Stimulated activated naive CD8-positive, alpha-beta T cell treated with anti-CD3 and anti-CD28 coated beads, Interleukin-15, amount 100 ng/mL, for 72 hours (primary cell): Measurements from ENCODE around the gene LDLRAD4.
"Not testable (repeated sequence)": the region's sequence is repeated elsewhere in the genome, so short reads cannot be mapped to it uniquely, and the experiment has no call there.

Experiments
- ATAC-seq: fragments of 150-1000 bp; cut with Tn5 transposase; 2 replicates; pipeline ENCODE4 v1.10.0; 2021; ENCODE audit warnings: mild to moderate bottlenecking, moderate library complexity
- DNase-seq, 2 donors: peaks; one replicate each; pipeline ENCODE4 v3.0.0; 2021 to 2022
- H3K27ac Mint-ChIP-seq, 2 donors: one replicate each; pipeline ENCODE4 v1.8.0; 2022; ENCODE audit warnings: mild to moderate bottlenecking in 2 of 2, mixed read lengths in 2 of 2, moderate library complexity in 2 of 2
- H3K27me3 Mint-ChIP-seq: one replicate; pipeline ENCODE4 v1.8.0; 2022; ENCODE audit warnings: mixed read lengths
- H3K4me1 Mint-ChIP-seq: one replicate; pipeline ENCODE4 v1.8.0; 2022; ENCODE audit warnings: mild to moderate bottlenecking, mixed read lengths
- H3K4me3 Mint-ChIP-seq, 2 donors: one replicate each; pipeline ENCODE4 v1.8.0; 2022; ENCODE audit warnings: mild to moderate bottlenecking in 2 of 2, mixed read lengths in 2 of 2, moderate library complexity in 1 of 2
- H3K9me3 Mint-ChIP-seq, 2 donors: one replicate each; pipeline ENCODE4 v1.8.0; 2022; ENCODE audit warnings: mixed read lengths in 2 of 2

LDLRAD4 gene

GRCh38 chr18:13319629-13320028 is 101.1 kb downstream of the LDLRAD4 start:
- Mint-ChIP-seq H3K4me1 (peaks cover 34% of the 10 kb centered on the region), H3K4me3 (no peak overlapping the region), H3K27me3 (no peaks in the 10 kb centered on the region), H3K9me3 (peaks cover 20 to 24% of the 10 kb centered on the region in 2 donors), H3K27ac (no peak overlapping the region)
- ATAC-seq (no peak), DNase-seq (no peak)

- Mint-ChIP-seq H3K4me3 (no peak overlapping the region), H3K27ac (no peak overlapping the region), H3K27me3 (no peaks in the 10 kb centered on the region), H3K9me3 (peaks cover 17 to 19% of the 10 kb centered on the region in 2 donors), H3K4me1 (peaks cover 35% of the 10 kb centered on the region)
- ATAC-seq (no peak), DNase-seq (no peak)
These were observed 101.5 kb downstream of the LDLRAD4 start for GRCh38 chr18:13320096-13320495.

- Mint-ChIP-seq H3K27ac (no peak overlapping the region), H3K27me3 (no peaks in the 10 kb centered on the region), H3K4me1 (peaks cover 40% of the 10 kb centered on the region), H3K9me3 (peaks cover 9 to 10% of the 10 kb centered on the region in 2 donors), H3K4me3 (no peak overlapping the region)
- DNase-seq: no peak
- ATAC-seq: no peak
These were observed 102.4 kb downstream of the LDLRAD4 start for GRCh38 chr18:13320891-13321425.

GRCh38 chr18:13321923-13322322 is 103.4 kb downstream of the LDLRAD4 start:
- Mint-ChIP-seq H3K4me1 (peaks cover 40% of the 10 kb centered on the region), H3K27ac (no peak overlapping the region), H3K9me3 (peaks cover 0 to under 1% of the 10 kb centered on the region in 2 donors), H3K4me3 (no peak overlapping the region), H3K27me3 (no peaks in the 10 kb centered on the region)
- DNase-seq (no peak), ATAC-seq (no peak)

GRCh38 chr18:13323186-13323585 is 104.6 kb downstream of the LDLRAD4 start:
- Mint-ChIP-seq H3K27me3 (no peaks in the 10 kb centered on the region), H3K4me3 (no peak overlapping the region), H3K4me1 (peaks cover 34% of the 10 kb centered on the region), H3K9me3 (peaks cover 0 to 3% of the 10 kb centered on the region in 2 donors), H3K27ac (no peak overlapping the region)
- ATAC-seq (no peak), DNase-seq (no peak)

- H3K4me3 Mint-ChIP-seq: no peak overlapping the region
- ATAC-seq (no peak), DNase-seq (no peak)
- peak overlapping the region in 1 of 2 donors; percentile 29 for H3K27ac Mint-ChIP-seq
- peaks cover 0 to 5% of the 10 kb centered on the region in 2 donors for H3K9me3 Mint-ChIP-seq
- H3K4me1 Mint-ChIP-seq: peaks cover 19% of the 10 kb centered on the region
- H3K27me3 Mint-ChIP-seq: no peaks in the 10 kb centered on the region
These were observed 106.3 kb downstream of the LDLRAD4 start for GRCh38 chr18:13324880-13325279.

- H3K4me1 Mint-ChIP-seq: peaks cover 31% of the 10 kb centered on the region
- DNase-seq (no peak), ATAC-seq (no peak)
- peaks cover 0 to 5% of the 10 kb centered on the region in 2 donors for H3K9me3 Mint-ChIP-seq
- no peaks in the 10 kb centered on the region for H3K27me3 Mint-ChIP-seq
- H3K27ac Mint-ChIP-seq: no peak overlapping the region
- H3K4me3 Mint-ChIP-seq: no peak overlapping the region
These were observed 109.7 kb downstream of the LDLRAD4 start for GRCh38 chr18:13328213-13328612.

GRCh38 chr18:13330996-13331395 is 112.4 kb downstream of the LDLRAD4 start:
- H3K4me3 Mint-ChIP-seq: no peak overlapping the region
- no peak for ATAC-seq
- peaks cover 4 to 5% of the 10 kb centered on the region in 2 donors for H3K9me3 Mint-ChIP-seq
- H3K27ac Mint-ChIP-seq: no peak overlapping the region
- no peak for DNase-seq
- H3K27me3 Mint-ChIP-seq: no peaks in the 10 kb centered on the region
- peaks cover 23% of the 10 kb centered on the region for H3K4me1 Mint-ChIP-seq

- no peak overlapping the region for H3K27ac Mint-ChIP-seq
- H3K4me1 Mint-ChIP-seq: peaks cover 30% of the 10 kb centered on the region
- peaks cover 4 to 5% of the 10 kb centered on the region in 2 donors for H3K9me3 Mint-ChIP-seq
- no peak overlapping the region for H3K4me3 Mint-ChIP-seq
- ATAC-seq (no peak), DNase-seq (no peak)
- H3K27me3 Mint-ChIP-seq: no peaks in the 10 kb centered on the region
These were observed 113.3 kb downstream of the LDLRAD4 start for GRCh38 chr18:13331846-13332245.

- no peak for DNase-seq
- H3K27ac Mint-ChIP-seq: no peak overlapping the region
- peaks cover 30% of the 10 kb centered on the region for H3K4me1 Mint-ChIP-seq
- no peak overlapping the region for H3K4me3 Mint-ChIP-seq
- ATAC-seq: no peak
- H3K27me3 Mint-ChIP-seq: no peaks in the 10 kb centered on the region
- peaks cover 4 to 5% of the 10 kb centered on the region in 2 donors for H3K9me3 Mint-ChIP-seq
These were observed 114.3 kb downstream of the LDLRAD4 start for GRCh38 chr18:13332874-13333273.

- peaks cover 8% of the 10 kb centered on the region for H3K27me3 Mint-ChIP-seq
- no peak for ATAC-seq
- no peak for DNase-seq
These were observed 117.3 kb downstream of the LDLRAD4 start for GRCh38 chr18:13335903-13336302.

GRCh38 chr18:13336841-13337240 is 118.3 kb downstream of the LDLRAD4 start:
- peaks cover 21% of the 10 kb centered on the region for H3K4me1 Mint-ChIP-seq
- DNase-seq: no peak
- no peak for ATAC-seq
- H3K27me3 Mint-ChIP-seq: peaks cover 8% of the 10 kb centered on the region
- peaks cover 0 to 4% of the 10 kb centered on the region in 2 donors for H3K9me3 Mint-ChIP-seq
- H3K4me3 Mint-ChIP-seq: no peak overlapping the region
- H3K27ac Mint-ChIP-seq: no peak overlapping the region

More at GRCh38 chr18:13335903-13336302, 117.3 kb downstream of the LDLRAD4 start:
- Mint-ChIP-seq H3K4me3 (peak overlapping the region in 1 of 2 donors; percentile 9), H3K4me1 (peaks cover 30% of the 10 kb centered on the region), H3K27ac (peak overlapping the region in 1 of 2 donors; percentile 10), H3K9me3 (peaks cover 0 to 4% of the 10 kb centered on the region in 2 donors)

GRCh38 chr18:13337369-13337768 is 118.8 kb downstream of the LDLRAD4 start:
- no peak for DNase-seq
- H3K27ac Mint-ChIP-seq: no peak overlapping the region
- peaks cover 8% of the 10 kb centered on the region for H3K27me3 Mint-ChIP-seq
- no peak for ATAC-seq
- peaks cover 16% of the 10 kb centered on the region for H3K4me1 Mint-ChIP-seq
- no peak overlapping the region for H3K4me3 Mint-ChIP-seq
- peaks cover 0 to 4% of the 10 kb centered on the region in 2 donors for H3K9me3 Mint-ChIP-seq

GRCh38 chr18:13338318-13338717 is 119.8 kb downstream of the LDLRAD4 start:
- no peak for ATAC-seq
- no peak overlapping the region for H3K27ac Mint-ChIP-seq

GRCh38 chr18:13339653-13340052 is 121.1 kb downstream of the LDLRAD4 start:
- Mint-ChIP-seq H3K27ac (no peak overlapping the region), H3K27me3 (peaks cover 8% of the 10 kb centered on the region), H3K4me1 (peaks cover 12% of the 10 kb centered on the region), H3K4me3 (no peak overlapping the region), H3K9me3 (peaks cover 0 to 4% of the 10 kb centered on the region in 2 donors)
- DNase-seq (no peak), ATAC-seq (no peak)

More at GRCh38 chr18:13338318-13338717, 119.8 kb downstream of the LDLRAD4 start:
- DNase-seq: no peak
- no peak overlapping the region for H3K4me3 Mint-ChIP-seq
- peaks cover 0 to 4% of the 10 kb centered on the region in 2 donors for H3K9me3 Mint-ChIP-seq
- peaks cover 12% of the 10 kb centered on the region for H3K4me1 Mint-ChIP-seq
- H3K27me3 Mint-ChIP-seq: peaks cover 8% of the 10 kb centered on the region

- not testable (repeated sequence) for DNase-seq, H3K27me3 Mint-ChIP-seq, H3K27ac Mint-ChIP-seq, ATAC-seq, H3K4me3 Mint-ChIP-seq
- Mint-ChIP-seq H3K9me3 (peaks cover 21 to 30% of the 10 kb centered on the region in 2 donors), H3K4me1 (peaks cover 12% of the 10 kb centered on the region)
These were observed 127.9 kb downstream of the LDLRAD4 start for GRCh38 chr18:13346449-13346848.
